HEK293T (cell line): ENCODE measurements around the gene PCMTD2.

Experiments
- BHLHE40 ChIP-seq: fragments of 450-650 bp; IDR thresholded peaks from 2 replicates; pipeline ENCODE4 v1.6.1; 2016; ENCODE audit warnings: mild to moderate bottlenecking, moderate library complexity, borderline replicate concordance
- CTBP1 ChIP-seq: fragments of 450-650 bp; IDR thresholded peaks from 2 replicates; pipeline ENCODE4 v1.6.1; 2016; ENCODE audit warnings: borderline replicate concordance
- FOXA1 ChIP-seq: fragments of 450-650 bp; IDR thresholded peaks from 2 replicates; pipeline ENCODE4 v1.6.1; 2016; ENCODE audit warnings: mild to moderate bottlenecking
- FOXK2 ChIP-seq: fragments of 450-650 bp; IDR thresholded peaks from 2 replicates; pipeline ENCODE4 v1.6.1; 2016; ENCODE audit warnings: mild to moderate bottlenecking
- FOXM1 ChIP-seq: fragments of 450-650 bp; IDR thresholded peaks from 2 replicates; pipeline ENCODE4 v1.6.1; 2017; ENCODE audit warnings: mild to moderate bottlenecking, borderline replicate concordance
- HDGF ChIP-seq: fragments of 450-650 bp; IDR thresholded peaks from 2 replicates; pipeline ENCODE4 v1.6.1; 2017; ENCODE audit warnings: antibody characterized with exemption, borderline replicate concordance
- LEF1 ChIP-seq: fragments of 450-650 bp; IDR thresholded peaks from 2 replicates; pipeline ENCODE4 v1.6.1; 2017; ENCODE audit warnings: mild to moderate bottlenecking, borderline replicate concordance
- NFRKB ChIP-seq: fragments of 450-650 bp; IDR thresholded peaks from 2 replicates; pipeline ENCODE4 v1.6.1; 2016; ENCODE audit warnings: mild to moderate bottlenecking, moderate library complexity
- SP1 ChIP-seq: fragments of 450-650 bp; IDR thresholded peaks from 2 replicates; pipeline ENCODE4 v1.6.1; 2017
- SUZ12 ChIP-seq: fragments of 450-650 bp; IDR thresholded peaks from 2 replicates; pipeline ENCODE4 v1.6.1; 2016; ENCODE audit warnings: mild to moderate bottlenecking
- TARDBP ChIP-seq: fragments of 450-650 bp; IDR thresholded peaks from 2 replicates; pipeline ENCODE4 v1.6.1; 2016
- TF ChIP-seq, protein P1 (sequence below): fragments of 450-650 bp; IDR thresholded peaks from 2 replicates; pipeline ENCODE4 v1.6.1; 2016

DNA sequence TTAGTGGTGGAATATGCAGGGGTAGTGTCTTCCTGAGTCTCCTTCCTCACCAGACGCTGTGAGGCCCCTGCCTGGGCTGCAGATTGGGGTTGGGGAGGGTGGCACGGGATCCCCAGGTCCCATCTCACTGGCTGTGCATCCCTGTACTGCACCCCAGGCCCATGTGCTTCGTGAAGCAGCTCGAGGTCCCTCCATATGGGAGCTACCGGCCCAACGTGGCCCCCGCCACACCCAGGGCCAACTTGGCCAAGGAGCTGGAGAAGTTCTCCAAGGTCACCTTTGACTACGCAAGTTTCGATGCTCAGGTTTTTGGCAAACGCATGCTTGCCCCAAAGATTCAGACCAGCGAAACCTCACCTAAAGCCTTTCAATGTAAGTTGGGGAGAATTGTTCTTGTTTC, 38.6 kb upstream of the PCMTD2 start:
- TF ChIP-seq SP1 = no peak
- TF ChIP-seq FOXM1 = no peak
- no peak for TF ChIP-seq TARDBP
- TF ChIP-seq HDGF = no peak
- no peak for TF ChIP-seq FOXK2
- no peak for TF ChIP-seq SUZ12
- no peak for TF ChIP-seq BHLHE40
- no peak for TF ChIP-seq CTBP1
- TF ChIP-seq, protein P1, sequence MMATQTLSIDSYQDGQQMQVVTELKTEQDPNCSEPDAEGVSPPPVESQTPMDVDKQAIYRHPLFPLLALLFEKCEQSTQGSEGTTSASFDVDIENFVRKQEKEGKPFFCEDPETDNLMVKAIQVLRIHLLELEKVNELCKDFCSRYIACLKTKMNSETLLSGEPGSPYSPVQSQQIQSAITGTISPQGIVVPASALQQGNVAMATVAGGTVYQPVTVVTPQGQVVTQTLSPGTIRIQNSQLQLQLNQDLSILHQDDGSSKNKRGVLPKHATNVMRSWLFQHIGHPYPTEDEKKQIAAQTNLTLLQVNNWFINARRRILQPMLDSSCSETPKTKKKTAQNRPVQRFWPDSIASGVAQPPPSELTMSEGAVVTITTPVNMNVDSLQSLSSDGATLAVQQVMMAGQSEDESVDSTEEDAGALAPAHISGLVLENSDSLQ = no peak
- no peak for TF ChIP-seq FOXA1
- no peak for TF ChIP-seq LEF1
- no peak for TF ChIP-seq NFRKB
